Measurements from ENCODE around the gene ZNF862.

Gene ZNF862

DNA sequence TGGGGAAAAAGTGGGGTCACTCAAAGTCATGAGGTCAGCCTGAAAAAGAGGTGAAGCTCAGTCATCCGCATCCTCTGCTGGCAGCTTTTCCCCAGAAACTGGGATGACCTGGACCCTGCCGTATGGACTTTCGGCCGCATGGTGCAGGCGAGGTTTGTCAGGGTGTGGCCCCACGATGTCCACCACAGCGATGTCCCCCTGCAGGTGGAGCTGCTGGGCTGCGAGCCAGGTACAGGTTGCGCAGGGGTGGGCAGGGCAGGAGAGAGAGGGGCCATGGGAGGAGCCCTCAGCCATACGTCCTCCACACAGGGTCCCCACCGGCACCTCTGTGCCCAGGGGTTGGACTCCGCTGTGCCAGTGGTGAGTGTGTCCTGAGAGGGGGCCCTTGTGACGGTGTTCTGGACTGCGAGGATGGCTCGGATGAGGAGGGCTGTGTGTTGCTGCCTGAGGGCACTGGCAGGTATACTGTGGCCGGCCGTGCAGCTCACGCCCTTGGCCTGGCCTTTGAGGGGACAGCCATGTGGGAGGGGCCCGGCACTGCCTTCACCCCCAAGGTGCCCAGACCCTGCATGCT, 41.8 kb upstream of the ZNF862 start:
- no peak overlapping the region for H3K9ac ChIP-seq (ENCODE audit: low read length in 5 of 5)
- no peak overlapping the region for H3K27ac ChIP-seq (ENCODE audit: low read depth, low read length)
- peaks cover 3 to 11% (median 6%) of the 10 kb centered on the region in 5 donors for H3K27me3 ChIP-seq (ENCODE audit: control insufficient read depth in 5 of 5, insufficient read depth in 4 of 5, low read length in 5 of 5)
- H3K9me3 ChIP-seq (ENCODE audit: control insufficient read depth in 5 of 5, low read length in 5 of 5), result no peaks in the 10 kb centered on the region
- no peaks in the 10 kb centered on the region for H3K36me3 ChIP-seq (ENCODE audit: control insufficient read depth in 5 of 5, insufficient read depth in 5 of 5, low read length in 5 of 5)
- no peak overlapping the region for H3K4me3 ChIP-seq (ENCODE audit: low read depth in 1 of 5, low read length in 5 of 5)
- no peaks in the 10 kb centered on the region for H3K4me1 ChIP-seq (ENCODE audit: control insufficient read depth in 5 of 5, insufficient read depth in 5 of 5, low read length in 5 of 5)

DNA sequence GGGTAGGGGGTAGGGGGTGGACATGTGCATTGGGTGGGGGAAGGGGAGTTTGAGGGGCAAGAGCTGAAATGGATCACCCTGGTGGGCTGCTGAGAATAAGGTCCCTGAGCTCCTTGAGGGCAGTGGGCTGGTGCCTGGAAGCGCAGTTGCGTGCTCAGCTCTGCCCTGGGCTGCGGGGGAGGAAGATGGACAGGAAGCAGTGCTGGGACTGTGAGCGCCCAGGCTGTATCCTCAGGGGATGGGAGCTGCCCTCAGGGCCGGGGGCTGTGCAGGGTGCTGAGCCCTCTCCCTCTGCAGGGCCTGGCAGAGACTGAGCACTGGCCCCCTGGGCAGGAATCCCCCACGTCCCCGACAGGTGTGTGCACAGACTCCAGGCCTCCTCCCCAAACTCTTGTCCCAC, 40.4 kb upstream of the ZNF862 start:
- Histone ChIP-seq H3K4me3 (ENCODE audit: low read depth in 1 of 5, low read length in 5 of 5) (no peak overlapping the region), H3K27me3 (ENCODE audit: control insufficient read depth in 5 of 5, insufficient read depth in 4 of 5, low read length in 5 of 5) (peaks cover 0 to under 1% (median 0%) of the 10 kb centered on the region in 5 donors), H3K9me3 (ENCODE audit: control insufficient read depth in 5 of 5, low read length in 5 of 5) (no peaks in the 10 kb centered on the region), H3K4me1 (ENCODE audit: control insufficient read depth in 5 of 5, insufficient read depth in 5 of 5, low read length in 5 of 5) (no peaks in the 10 kb centered on the region), H3K9ac (ENCODE audit: low read length in 5 of 5) (no peak overlapping the region), H3K27ac (ENCODE audit: low read depth, low read length) (no peak overlapping the region), H3K36me3 (ENCODE audit: control insufficient read depth in 5 of 5, insufficient read depth in 5 of 5, low read length in 5 of 5) (no peaks in the 10 kb centered on the region)

DNA sequence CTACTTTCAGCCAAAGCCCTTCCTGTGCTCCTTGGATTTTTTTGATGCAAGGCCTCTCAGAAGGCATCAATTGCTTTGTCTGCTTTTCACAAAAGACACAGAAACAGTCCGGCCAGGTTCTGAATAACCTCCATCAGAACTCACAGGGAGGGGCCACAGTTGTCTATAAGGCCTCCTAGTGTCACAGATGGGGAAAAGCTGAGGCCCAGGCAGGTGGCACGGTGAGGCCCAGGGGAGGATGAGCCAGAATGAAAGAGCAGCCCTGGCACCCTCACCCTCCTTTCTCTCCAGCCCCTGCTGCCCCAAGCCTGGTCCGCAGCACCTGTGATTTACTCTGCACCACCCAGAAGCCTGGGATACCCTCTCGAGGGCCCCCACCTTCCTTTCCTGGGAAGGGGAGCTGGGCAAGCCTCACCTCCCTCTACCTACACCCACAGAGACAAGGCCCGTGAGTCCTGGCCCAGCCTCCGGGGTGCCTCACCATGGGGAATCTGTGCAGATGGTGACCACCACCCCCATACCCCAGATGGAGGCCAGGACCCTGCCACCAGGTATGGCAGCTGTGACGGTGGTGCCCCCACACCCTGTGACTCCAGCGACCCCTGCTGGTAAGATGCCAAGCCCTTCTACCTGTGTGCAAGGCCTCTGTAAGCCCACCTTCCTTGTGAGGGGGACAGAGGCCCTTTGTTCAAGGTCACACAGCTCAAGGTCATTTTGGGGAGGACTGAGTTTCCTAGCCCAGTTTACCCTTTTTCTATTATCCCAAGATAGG, 38.6 kb upstream of the ZNF862 start:
- Histone ChIP-seq H3K27me3 (ENCODE audit: control insufficient read depth in 5 of 5, insufficient read depth in 4 of 5, low read length in 5 of 5) (peaks cover 0 to 2% (median 0%) of the 10 kb centered on the region in 5 donors), H3K9me3 (ENCODE audit: control insufficient read depth in 5 of 5, low read length in 5 of 5) (no peaks in the 10 kb centered on the region), H3K27ac (ENCODE audit: low read depth, low read length) (no peak overlapping the region), H3K4me1 (ENCODE audit: control insufficient read depth in 5 of 5, insufficient read depth in 5 of 5, low read length in 5 of 5) (no peaks in the 10 kb centered on the region), H3K4me3 (ENCODE audit: low read depth in 1 of 5, low read length in 5 of 5) (no peak overlapping the region), H3K36me3 (ENCODE audit: control insufficient read depth in 5 of 5, insufficient read depth in 5 of 5, low read length in 5 of 5) (no peaks in the 10 kb centered on the region), H3K9ac (ENCODE audit: low read length in 5 of 5) (no peak overlapping the region)

DNA sequence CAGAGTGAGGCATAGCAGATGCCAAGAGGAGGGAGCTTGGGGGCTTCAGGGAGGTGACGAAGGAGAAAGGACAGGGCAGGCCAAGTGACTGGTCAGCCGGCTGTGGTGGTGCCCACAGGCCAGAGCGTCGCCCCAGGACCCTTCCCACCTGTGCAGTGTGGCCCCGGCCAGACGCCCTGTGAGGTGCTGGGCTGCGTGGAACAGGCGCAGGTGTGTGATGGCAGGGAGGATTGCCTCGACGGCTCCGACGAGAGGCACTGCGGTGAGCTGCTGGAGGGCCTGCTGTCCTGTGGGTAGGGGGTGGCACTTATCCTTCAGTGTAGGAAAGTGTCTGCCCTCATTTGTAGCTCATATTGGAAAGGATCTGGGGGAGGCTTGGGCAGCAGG, 38.0 kb upstream of the ZNF862 start:
- Histone ChIP-seq H3K27ac (ENCODE audit: low read depth, low read length) (no peak overlapping the region), H3K9me3 (ENCODE audit: control insufficient read depth in 5 of 5, low read length in 5 of 5) (no peaks in the 10 kb centered on the region), H3K27me3 (ENCODE audit: control insufficient read depth in 5 of 5, insufficient read depth in 4 of 5, low read length in 5 of 5) (peaks cover 0 to 4% (median 2%) of the 10 kb centered on the region in 5 donors), H3K4me3 (ENCODE audit: low read depth in 1 of 5, low read length in 5 of 5) (no peak overlapping the region), H3K36me3 (ENCODE audit: control insufficient read depth in 5 of 5, insufficient read depth in 5 of 5, low read length in 5 of 5) (no peaks in the 10 kb centered on the region), H3K4me1 (ENCODE audit: control insufficient read depth in 5 of 5, insufficient read depth in 5 of 5, low read length in 5 of 5) (no peaks in the 10 kb centered on the region), H3K9ac (ENCODE audit: low read length in 5 of 5) (no peak overlapping the region)

DNA sequence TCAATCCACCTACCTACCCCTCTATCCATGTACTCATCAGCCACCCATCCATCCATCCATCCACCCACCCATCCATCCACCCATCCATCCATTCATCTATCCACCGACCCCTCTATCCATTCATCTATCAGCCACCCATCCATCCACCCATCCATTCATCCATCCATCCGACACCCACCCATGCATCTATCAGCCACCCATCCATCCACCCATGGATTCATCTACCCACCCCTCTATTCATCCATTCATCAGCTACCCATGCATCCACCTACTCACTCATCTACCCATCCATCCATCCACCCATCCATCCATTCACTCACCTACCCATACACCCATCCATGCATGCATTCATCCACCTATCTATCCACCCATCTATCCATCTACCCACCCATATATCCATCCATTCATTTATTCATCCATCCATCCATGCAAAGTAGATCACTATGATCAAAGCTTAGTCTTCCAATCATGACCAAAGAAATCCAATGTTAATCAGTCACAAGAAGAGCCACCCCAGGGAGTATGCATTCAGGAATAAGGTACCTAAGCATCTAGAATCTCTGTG, 37.1 kb upstream of the ZNF862 start:
- Histone ChIP-seq H3K27me3 (ENCODE audit: control insufficient read depth in 5 of 5, insufficient read depth in 4 of 5, low read length in 5 of 5) (peaks cover 0 to 5% (median 2%) of the 10 kb centered on the region in 5 donors), H3K4me3 (ENCODE audit: low read depth in 1 of 5, low read length in 5 of 5) (no peak overlapping the region), H3K27ac (ENCODE audit: low read depth, low read length) (no peak overlapping the region), H3K36me3 (ENCODE audit: control insufficient read depth in 5 of 5, insufficient read depth in 5 of 5, low read length in 5 of 5) (no peaks in the 10 kb centered on the region), H3K4me1 (ENCODE audit: control insufficient read depth in 5 of 5, insufficient read depth in 5 of 5, low read length in 5 of 5) (no peaks in the 10 kb centered on the region), H3K9me3 (ENCODE audit: control insufficient read depth in 5 of 5, low read length in 5 of 5) (no peaks in the 10 kb centered on the region), H3K9ac (ENCODE audit: low read length in 5 of 5) (no peak overlapping the region)

DNA sequence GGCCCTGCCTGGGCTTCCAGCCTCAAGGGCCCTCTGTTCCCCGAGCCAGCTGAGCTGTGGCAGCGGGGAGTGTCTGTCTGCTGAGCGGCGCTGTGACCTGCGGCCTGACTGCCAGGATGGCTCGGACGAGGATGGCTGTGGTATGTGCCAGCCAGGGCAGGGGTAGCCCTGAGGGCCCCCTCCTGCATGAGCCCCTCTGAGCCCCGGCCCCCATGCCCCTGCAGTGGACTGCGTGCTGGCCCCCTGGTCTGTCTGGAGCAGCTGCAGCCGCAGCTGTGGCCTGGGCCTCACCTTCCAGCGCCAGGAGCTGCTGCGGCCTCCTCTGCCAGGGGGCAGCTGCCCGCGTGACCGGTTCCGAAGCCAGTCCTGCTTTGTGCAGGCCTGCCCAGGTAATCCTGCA, 36.4 kb upstream of the ZNF862 start:
- H3K27me3 ChIP-seq (ENCODE audit: control insufficient read depth in 5 of 5, insufficient read depth in 4 of 5, low read length in 5 of 5), result peaks cover 0 to 9% (median 2%) of the 10 kb centered on the region in 5 donors

DNA sequence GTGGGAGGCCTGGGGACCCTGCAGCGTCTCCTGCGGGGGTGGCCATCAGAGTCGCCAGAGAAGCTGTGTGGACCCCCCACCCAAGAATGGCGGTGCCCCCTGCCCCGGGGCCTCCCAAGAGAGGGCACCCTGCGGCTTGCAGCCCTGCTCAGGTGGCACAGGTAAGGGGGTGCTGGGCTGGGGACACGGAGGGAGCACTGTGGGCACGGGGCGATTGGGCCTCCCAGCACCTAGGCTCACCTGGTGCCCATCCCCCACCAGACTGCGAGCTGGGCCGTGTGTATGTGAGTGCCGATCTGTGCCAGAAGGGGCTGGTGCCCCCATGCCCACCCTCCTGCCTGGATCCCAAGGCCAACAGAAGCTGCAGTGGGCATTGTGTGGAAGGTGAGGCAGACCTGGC, 35.2 kb upstream of the ZNF862 start:
- peaks cover 0 to 9% (median 2%) of the 10 kb centered on the region in 5 donors for H3K27me3 ChIP-seq (ENCODE audit: control insufficient read depth in 5 of 5, insufficient read depth in 4 of 5, low read length in 5 of 5)
- no peaks in the 10 kb centered on the region for H3K36me3 ChIP-seq (ENCODE audit: control insufficient read depth in 5 of 5, insufficient read depth in 5 of 5, low read length in 5 of 5)
- no peaks in the 10 kb centered on the region for H3K9me3 ChIP-seq (ENCODE audit: control insufficient read depth in 5 of 5, low read length in 5 of 5)
- H3K27ac ChIP-seq (ENCODE audit: low read depth, low read length), result no peak overlapping the region
- H3K4me1 ChIP-seq (ENCODE audit: control insufficient read depth in 5 of 5, insufficient read depth in 5 of 5, low read length in 5 of 5), result no peaks in the 10 kb centered on the region
- H3K9ac ChIP-seq (ENCODE audit: low read length in 5 of 5), result no peak overlapping the region
- no peak overlapping the region for H3K4me3 ChIP-seq (ENCODE audit: low read depth in 1 of 5, low read length in 5 of 5)

More for the DNA sequence above, 36.4 kb upstream of the ZNF862 start:
- H3K27ac ChIP-seq (ENCODE audit: low read depth, low read length), result no peak overlapping the region
- H3K9me3 ChIP-seq (ENCODE audit: control insufficient read depth in 5 of 5, low read length in 5 of 5), result no peaks in the 10 kb centered on the region
- no peaks in the 10 kb centered on the region for H3K36me3 ChIP-seq (ENCODE audit: control insufficient read depth in 5 of 5, insufficient read depth in 5 of 5, low read length in 5 of 5)
- H3K4me1 ChIP-seq (ENCODE audit: control insufficient read depth in 5 of 5, insufficient read depth in 5 of 5, low read length in 5 of 5), result no peaks in the 10 kb centered on the region
- H3K9ac ChIP-seq (ENCODE audit: low read length in 5 of 5), result no peak overlapping the region
- H3K4me3 ChIP-seq (ENCODE audit: low read depth in 1 of 5, low read length in 5 of 5), result no peak overlapping the region

DNA sequence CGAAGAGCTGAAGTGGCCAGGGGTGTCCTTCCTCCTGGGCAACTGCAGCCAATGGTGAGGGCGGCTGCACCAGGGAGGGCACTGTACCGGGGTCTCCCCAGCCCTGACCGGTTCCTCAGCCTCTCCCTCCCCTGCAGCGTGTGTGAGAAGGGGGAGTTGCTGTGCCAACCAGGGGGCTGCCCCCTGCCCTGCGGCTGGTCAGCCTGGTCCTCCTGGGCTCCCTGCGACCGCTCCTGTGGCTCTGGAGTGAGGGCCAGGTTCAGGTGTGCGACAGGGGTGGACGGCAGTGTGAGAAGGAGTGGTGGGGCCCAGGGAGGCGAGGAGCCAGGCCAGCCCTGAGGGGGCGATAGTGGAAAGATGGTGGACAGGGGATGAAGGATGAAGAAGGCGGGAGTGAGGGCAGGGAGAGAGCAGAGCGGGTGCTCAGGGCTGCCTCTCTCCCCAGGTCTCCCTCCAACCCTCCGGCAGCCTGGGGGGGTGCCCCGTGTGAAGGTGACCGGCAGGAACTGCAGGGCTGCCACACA, 34.6 kb upstream of the ZNF862 start:
- Histone ChIP-seq H3K4me1 (ENCODE audit: control insufficient read depth in 5 of 5, insufficient read depth in 5 of 5, low read length in 5 of 5) (no peaks in the 10 kb centered on the region), H3K9me3 (ENCODE audit: control insufficient read depth in 5 of 5, low read length in 5 of 5) (no peaks in the 10 kb centered on the region), H3K4me3 (ENCODE audit: low read depth in 1 of 5, low read length in 5 of 5) (no peak overlapping the region), H3K27me3 (ENCODE audit: control insufficient read depth in 5 of 5, insufficient read depth in 4 of 5, low read length in 5 of 5) (peaks cover 0 to 9% (median 2%) of the 10 kb centered on the region in 5 donors), H3K9ac (ENCODE audit: low read length in 5 of 5) (no peak overlapping the region), H3K36me3 (ENCODE audit: control insufficient read depth in 5 of 5, insufficient read depth in 5 of 5, low read length in 5 of 5) (no peaks in the 10 kb centered on the region), H3K27ac (ENCODE audit: low read depth, low read length) (no peak overlapping the region)

DNA sequence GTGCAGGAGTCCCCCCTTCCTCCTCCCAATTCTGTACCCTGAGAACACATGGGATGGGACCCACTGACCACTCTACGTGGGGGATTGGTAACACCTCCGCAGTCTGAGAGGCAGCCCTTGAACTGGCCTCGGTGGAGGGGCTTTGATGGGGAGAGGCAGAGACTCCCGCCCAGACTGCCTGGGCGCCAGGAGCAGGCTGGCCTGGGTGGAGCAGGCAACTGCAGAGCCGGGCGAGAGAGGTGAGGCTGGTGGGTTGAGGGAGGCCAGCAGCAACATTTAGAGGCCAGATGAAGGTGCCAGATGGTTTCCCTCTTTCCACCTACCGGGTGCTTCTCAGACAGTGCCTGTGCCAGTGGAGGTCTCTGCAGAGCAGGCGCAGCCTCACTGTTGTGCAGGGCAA, 34.1 kb upstream of the ZNF862 start:
- Histone ChIP-seq H3K9me3 (ENCODE audit: control insufficient read depth in 5 of 5, low read length in 5 of 5) (no peaks in the 10 kb centered on the region), H3K27ac (ENCODE audit: low read depth, low read length) (no peak overlapping the region), H3K27me3 (ENCODE audit: control insufficient read depth in 5 of 5, insufficient read depth in 4 of 5, low read length in 5 of 5) (peaks cover 0 to 9% (median 2%) of the 10 kb centered on the region in 5 donors), H3K36me3 (ENCODE audit: control insufficient read depth in 5 of 5, insufficient read depth in 5 of 5, low read length in 5 of 5) (no peaks in the 10 kb centered on the region), H3K4me3 (ENCODE audit: low read depth in 1 of 5, low read length in 5 of 5) (no peak overlapping the region), H3K4me1 (ENCODE audit: control insufficient read depth in 5 of 5, insufficient read depth in 5 of 5, low read length in 5 of 5) (no peaks in the 10 kb centered on the region), H3K9ac (ENCODE audit: low read length in 5 of 5) (no peak overlapping the region)

DNA sequence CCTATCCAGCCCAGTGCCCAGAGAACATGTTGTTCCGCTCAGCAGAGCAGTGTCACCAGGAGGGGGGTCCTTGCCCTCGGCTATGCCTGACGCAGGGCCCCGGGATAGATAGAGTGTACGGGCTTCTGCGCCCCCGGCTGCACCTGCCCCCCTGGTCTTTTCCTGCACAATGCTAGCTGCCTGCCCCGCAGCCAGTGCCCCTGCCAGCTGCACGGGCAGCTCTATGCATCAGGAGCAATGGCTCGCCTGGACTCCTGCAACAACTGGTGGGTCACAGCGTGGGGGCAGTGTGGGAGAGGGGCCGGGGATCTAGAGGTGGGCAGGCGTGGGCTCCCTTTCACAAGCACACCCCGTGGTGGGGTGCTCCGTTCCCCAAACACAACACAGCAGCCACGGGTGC, 31.4 kb upstream of the ZNF862 start:
- no peaks in the 10 kb centered on the region for H3K9me3 ChIP-seq (ENCODE audit: control insufficient read depth in 5 of 5, low read length in 5 of 5)
- H3K4me3 ChIP-seq (ENCODE audit: low read depth in 1 of 5, low read length in 5 of 5), result no peak overlapping the region

More for the DNA sequence above, 31.4 kb upstream of the ZNF862 start:
- H3K27ac ChIP-seq (ENCODE audit: low read depth, low read length), result no peak overlapping the region
- no peak overlapping the region for H3K9ac ChIP-seq (ENCODE audit: low read length in 5 of 5)
- H3K36me3 ChIP-seq (ENCODE audit: control insufficient read depth in 5 of 5, insufficient read depth in 5 of 5, low read length in 5 of 5), result no peaks in the 10 kb centered on the region
- no peaks in the 10 kb centered on the region for H3K4me1 ChIP-seq (ENCODE audit: control insufficient read depth in 5 of 5, insufficient read depth in 5 of 5, low read length in 5 of 5)
- H3K27me3 ChIP-seq (ENCODE audit: control insufficient read depth in 5 of 5, insufficient read depth in 4 of 5, low read length in 5 of 5), result peaks cover 0 to 9% (median 2%) of the 10 kb centered on the region in 5 donors

Measured in subcutaneous abdominal adipose tissue (tissue), 5 donors.